CD1c-positive myeloid dendritic cell (primary cell): ENCODE data around the gene MOB3B.

Experiments
- DNase-seq: peaks from one replicate; pipeline ENCODE4 v3.0.0-alpha.2; 2016; ENCODE audit errors: extremely low spot score

MOB3B gene

DNA sequence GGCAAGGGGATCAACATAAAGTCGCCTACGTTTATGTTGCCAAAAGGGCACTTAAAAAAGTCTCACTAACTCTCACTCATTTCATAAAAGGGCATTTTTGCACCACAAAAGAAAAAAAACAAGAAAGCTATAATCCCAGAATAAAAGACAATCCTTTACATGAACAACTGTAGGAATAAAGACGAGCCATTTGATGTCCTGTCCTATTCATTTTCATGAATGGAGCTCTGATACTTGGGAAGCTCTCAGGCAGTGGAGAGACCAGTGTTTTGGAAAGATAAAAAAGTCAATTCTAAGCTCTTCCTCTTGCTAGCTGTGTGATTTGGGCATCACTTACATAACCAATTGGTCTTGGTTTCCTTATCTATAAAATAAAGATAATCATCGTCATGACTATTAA, 137.2 kb downstream of the MOB3B start:
- no peak for DNase-seq

DNA sequence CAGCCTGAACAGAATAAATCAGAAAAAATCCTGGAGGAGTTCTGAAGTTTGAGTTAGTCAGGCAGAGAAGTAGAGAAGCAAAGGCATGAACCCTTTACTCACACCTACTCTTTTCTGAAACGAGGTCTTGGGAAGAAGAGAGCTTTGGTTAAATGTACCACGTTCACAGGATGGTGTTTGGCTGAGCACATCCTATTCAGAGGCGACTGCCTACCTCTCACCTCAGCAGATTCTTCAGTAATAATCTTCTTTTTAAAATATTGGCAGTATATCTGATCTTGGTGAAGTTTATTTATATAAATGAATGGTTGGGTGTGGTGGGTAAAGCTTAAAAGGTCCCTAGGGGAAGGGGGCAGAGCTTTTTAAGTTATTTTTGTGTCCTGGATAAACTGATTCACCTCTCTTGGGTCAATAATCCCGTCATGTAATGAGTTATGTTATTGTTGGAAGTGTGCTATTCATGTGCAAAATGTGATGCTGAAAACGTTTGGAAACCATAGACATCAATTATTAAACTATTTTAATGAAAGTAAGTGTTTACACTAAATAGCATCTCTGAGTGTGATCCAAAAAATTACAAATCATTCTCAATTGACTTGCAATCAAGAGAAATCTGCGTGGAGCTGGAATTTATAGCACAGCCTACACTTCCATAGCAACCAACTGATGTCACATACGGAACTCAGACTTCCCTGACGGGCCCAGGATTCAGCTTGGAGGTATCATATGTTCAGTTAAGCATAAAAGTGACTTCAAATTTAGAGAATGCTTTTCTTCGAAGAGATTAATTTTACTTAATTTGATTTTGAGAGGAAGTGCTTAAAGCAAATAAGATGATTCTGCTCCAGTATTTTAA, 138.3 kb downstream of the MOB3B start:
- no peak for DNase-seq

DNA sequence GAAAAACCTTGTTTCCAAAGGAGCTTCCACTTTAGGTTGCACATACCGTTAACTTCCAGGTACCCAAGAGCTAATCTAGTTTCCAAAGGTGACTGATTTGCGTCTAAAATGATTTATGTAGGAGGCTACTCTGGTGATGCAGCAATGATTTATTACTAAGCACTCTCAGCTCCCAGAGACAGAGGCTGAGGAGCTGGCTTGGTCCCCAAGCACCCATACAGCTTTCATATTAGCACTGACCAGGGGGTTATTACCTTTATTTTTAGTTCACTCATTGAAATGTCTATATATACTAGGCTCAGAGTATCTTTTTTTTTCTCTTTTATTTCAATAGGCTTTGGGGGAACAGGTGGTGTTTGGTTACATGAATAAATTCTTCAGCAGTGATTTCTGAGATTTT, 141.5 kb downstream of the MOB3B start:
- no peak for DNase-seq

DNA sequence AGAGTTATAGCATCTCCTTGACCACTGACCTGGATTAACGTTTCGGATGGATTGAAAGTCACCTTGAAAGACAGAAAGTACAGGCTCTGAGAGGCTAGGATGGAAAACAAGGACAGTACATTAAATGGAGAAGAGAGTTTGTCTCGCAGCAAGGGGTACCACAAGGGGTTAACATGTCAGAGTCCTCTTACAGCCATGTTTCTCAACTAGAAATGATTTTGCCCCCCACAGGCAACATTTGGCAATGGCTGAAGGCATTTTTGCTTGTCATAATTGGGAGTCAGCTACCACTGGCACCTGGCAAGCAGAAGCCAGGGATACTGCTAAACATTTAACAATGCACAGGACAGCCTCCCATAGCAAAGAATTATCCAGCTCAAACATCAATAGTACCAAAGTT, 141.9 kb downstream of the MOB3B start:
- no peak for DNase-seq

DNA sequence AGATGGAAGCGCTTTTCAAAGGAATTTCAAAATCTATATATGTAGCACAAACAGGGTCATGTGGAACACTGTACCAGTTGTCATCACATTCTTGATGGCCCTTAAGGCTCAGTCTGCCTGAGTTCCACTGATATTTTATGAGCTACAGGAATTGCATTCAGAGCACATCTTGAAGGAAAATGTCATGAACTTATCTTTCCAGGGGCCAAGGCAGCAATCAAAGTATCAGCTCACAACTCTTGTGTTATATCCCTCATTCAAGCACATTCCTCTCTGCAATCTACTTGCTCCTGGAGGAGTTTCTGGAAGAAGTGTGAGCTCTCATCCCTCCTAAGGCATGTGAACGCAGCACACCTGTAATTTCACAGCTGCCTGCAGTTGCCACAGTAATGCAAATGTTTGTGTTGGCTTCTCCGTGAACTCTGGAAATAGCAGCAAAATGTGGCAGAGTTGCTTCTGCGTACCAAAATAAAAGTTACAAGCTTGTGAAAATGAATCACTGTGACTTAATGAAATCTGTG, 143.0 kb downstream of the MOB3B start:
- DNase-seq: no peak

- no peak for DNase-seq
These were observed 143.8 kb downstream of the MOB3B start for GRCh38 chr9:27385606-27386322.

GRCh38 chr9:27384262-27385014, 145.2 kb downstream of the MOB3B start:
- no peak for DNase-seq

DNA sequence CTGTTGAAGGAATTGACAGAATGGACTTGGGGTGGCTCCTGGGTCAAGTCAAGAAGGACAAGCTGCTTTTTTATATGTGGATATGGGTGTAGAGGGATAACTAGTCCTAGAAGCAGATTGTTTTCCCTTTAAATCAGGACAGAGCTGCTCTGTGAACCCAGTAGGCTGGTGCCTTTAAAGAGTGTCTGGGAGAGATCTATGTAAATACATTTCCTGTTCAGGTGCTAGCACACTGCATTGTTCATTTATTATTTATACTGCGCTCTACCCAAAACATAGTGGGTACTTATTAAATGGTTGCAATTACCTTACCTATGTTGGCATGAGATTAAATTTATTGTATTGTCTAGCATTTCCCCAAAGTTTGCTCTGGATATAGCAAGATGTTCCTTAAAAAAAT, 146.1 kb downstream of the MOB3B start:
- no peak for DNase-seq

DNA sequence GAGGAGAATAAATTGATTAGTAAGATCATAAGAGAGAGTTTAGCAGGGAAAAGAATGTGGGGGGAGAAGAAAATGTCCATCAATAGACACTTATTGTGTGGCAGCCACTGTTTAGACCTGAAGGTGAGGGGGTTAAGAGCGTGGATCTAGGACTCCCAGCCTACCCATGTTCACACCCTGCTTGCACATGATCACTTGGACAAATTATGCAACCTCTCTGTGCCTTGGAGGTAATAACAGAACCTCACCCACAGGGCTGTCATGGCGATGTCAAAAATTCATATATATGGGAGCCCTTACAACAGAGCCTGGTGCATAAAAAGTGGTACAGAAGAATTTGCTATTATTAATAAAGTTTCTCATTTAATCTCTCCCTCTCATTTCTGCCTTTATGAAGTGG, 146.6 kb downstream of the MOB3B start:
- DNase-seq: no peak

- no peak for DNase-seq
These were observed 147.3 kb downstream of the MOB3B start for GRCh38 chr9:27382308-27382707.

DNA sequence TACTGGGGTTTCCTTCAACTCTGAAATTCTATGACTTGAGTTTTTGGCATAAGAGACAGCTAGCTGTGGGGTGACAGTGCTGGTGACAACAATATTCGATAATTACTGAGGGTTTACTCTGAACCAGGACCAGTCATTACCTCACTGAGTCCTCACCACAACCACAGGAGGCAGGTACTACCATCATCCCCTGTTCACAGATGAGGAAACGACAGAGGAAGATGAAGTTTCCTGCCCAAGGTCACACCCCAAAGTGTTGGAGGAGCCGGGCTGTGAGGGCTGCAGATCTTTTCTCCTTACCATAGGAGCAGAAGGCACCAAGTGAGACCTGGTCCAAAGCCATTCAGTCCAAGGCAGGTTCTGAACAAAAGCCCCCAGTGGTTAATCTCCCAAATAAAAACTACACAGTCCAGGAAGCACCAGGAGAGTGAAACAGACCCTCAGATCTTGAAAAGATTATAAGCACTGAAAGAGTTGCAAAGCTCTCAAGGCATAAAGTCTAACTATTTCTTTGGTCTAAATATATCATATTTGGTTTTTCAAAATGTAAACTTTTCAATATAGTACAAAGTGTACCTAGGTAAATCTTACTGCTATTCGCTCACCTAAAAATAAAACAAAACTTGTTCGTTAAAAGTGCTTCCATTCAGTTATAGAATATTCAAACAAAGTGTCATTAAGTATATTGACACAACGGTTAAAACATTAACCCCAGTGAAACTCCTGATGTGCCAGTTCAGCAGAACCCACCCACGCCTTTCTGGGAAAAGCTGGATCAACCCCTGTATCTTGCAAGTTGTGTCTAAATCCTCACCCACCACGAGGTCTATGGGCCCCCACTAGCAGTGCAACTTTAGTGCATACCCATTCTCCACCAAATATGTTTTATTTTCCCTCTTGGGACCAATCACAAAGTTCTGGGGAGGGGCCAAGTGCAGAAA, 150.0 kb downstream of the MOB3B start:
- no peak for DNase-seq

GRCh38 chr9:27377811-27378456, 151.7 kb downstream of the MOB3B start:
- peak; percentile 53 for DNase-seq

DNA sequence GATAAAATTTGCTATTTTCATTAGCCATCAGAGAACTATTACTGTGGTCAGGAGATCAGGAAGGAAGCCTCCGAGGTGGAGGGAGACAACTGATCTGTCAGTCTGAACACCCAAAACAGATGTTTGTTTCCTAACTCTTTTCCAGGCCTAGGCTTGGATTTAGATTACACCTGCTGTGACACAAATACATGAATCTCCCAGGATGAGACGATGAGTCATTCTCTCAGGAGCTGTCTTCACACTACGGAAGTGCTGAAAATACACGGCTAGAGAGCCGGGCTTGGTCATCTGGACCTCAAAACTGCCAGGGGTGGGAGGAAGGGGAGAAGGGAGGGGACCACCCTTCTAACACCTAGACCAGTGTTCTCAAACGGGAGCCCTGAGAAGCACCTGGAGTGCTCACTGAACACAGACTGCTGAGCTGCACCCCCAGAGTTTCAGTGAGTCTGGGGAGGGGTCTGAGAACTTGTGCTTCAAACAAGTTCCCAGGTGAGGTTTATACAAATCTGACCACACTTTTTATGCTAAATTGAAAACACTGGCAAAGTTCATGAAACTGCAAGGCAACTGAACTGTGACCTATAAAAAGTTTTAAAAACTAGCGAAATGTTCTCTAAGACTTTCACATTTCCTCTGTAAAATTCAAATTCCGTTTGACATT, 152.3 kb downstream of the MOB3B start:
- DNase-seq: peak; percentile 28

DNA sequence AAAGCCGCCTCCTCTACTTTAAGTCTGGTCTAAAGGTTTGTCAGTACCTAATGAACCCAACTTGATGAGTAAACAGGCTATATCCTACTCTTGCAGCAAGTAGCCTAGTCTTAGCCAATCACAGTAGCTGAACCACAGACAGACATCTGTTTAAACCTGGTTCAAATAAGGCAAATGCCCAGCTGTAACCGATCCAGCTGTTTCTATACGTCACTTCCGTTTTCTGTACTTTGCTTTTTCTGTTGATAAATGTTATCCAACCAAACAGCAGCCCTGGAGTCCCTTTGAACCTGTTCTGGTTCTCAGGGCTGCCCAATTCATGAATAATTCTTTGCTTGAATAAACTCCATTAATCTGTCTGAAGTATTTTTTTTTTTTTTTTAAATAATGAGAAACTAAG, 155.8 kb downstream of the MOB3B start:
- no peak for DNase-seq

- no peak for DNase-seq
These were observed 157.0 kb downstream of the MOB3B start for GRCh38 chr9:27372615-27373014.

DNA sequence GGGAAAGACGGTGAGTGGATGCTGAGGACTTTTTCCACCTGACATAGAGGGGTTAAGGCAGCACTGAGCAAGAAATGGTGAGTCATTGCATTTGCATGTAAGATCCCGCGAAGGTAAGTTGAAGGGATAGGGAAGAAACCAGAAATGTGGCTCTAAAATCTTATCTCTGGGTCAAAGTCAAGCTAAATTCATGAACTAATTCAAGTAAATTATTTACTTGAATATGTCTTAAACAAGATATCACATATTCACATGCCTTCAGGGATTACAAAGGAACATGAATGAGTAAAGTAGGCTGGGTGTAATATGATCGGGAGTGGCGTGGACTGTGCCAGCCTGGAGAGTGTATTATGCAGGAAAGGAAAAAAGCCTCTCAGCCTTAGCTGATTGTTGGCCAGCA, 158.2 kb downstream of the MOB3B start:
- no peak for DNase-seq

DNA sequence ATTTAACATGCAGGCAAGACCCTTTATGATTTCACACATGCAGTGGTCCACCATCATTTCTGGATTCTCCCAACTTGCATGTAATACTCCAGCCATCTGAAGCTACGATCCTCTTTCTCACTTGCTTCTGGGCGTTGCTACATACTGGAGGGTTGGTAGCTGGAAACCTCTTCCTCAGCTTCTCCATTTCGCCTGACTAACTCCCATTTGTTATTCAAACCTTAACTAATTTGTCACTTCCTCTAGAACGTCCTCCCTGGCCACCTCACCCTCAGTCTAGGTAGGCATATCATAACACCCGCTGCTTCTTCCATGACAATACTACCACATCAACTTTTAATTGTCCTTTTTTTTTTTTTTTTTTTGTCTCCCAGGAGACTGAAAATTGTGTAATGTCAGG, 160.0 kb downstream of the MOB3B start:
- DNase-seq: peak; percentile 88

GRCh38 chr9:27368316-27368985, 161.2 kb downstream of the MOB3B start:
- DNase-seq: no peak

- peak; percentile 50 for DNase-seq
These were observed 161.7 kb downstream of the MOB3B start for GRCh38 chr9:27367921-27368315.
